GM12872 (cell line): ENCODE data around the gene CCNI.

Experiments
- TF ChIP-seq, protein P1 (sequence below): IDR thresholded peaks from 3 replicates; pipeline ENCODE4 v1.5.1; 2011; ENCODE audit warnings: low read depth, mild to moderate bottlenecking, low read length, moderate library complexity; ENCODE audit not compliant: insufficient read depth

CCNI gene

DNA sequence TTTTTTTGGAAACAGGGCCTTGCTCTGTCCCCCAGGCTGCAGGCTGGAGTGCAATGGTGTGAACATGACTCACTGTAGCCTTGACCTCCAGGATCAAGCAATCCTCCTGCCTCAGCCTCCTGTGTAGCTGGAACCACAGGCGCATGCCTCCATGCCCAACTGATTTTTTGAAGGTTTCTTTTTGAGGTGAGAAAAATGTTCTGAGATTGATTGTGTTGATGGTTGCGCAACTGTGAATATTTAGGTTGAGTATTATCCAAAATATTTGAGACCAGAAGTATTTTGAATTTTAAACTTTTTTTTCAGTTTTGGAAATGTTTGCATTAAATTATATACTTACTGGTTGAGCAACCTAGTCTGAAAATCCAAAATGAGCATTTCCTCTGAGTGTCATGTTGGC, 2.6 kb upstream of the CCNI start:
- TF ChIP-seq, protein P1, sequence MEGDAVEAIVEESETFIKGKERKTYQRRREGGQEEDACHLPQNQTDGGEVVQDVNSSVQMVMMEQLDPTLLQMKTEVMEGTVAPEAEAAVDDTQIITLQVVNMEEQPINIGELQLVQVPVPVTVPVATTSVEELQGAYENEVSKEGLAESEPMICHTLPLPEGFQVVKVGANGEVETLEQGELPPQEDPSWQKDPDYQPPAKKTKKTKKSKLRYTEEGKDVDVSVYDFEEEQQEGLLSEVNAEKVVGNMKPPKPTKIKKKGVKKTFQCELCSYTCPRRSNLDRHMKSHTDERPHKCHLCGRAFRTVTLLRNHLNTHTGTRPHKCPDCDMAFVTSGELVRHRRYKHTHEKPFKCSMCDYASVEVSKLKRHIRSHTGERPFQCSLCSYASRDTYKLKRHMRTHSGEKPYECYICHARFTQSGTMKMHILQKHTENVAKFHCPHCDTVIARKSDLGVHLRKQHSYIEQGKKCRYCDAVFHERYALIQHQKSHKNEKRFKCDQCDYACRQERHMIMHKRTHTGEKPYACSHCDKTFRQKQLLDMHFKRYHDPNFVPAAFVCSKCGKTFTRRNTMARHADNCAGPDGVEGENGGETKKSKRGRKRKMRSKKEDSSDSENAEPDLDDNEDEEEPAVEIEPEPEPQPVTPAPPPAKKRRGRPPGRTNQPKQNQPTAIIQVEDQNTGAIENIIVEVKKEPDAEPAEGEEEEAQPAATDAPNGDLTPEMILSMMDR = no peak

DNA sequence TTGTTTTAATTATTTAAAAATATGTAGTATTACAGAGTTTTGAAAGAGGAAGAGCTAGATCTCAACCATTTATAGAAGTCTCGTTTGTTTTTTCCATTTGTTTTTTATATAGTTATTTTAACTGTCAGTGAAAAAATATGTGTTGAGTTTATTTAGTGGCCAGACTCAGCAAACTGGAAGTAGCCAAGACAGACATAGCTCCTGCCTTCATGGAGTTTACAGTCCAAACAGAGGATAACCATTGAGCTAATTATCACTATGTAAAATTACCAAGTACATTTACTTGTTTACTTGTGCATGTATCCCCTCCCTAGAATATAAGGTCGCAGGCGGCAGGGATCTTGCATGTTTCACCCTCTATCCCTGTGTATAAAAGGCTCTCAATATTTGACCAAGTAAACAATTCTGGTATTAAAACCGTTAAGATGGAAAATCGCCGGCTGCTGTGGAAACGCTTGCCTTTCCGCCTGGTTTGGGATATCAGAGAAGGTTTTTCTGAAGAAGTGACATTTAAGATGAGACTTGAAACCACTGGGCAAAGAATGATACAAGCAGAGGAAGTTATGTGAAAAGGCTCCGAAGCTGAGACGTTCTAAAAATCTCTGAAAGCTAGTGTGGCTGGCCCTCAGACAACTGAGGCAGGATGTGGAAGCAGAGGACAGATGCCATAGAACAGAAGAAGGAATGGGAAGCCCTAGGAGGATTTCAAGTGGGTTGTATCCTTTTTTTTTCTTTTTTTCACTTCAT, 1.3 kb upstream of the CCNI start:
- TF ChIP-seq, protein P1 = no peak

DNA sequence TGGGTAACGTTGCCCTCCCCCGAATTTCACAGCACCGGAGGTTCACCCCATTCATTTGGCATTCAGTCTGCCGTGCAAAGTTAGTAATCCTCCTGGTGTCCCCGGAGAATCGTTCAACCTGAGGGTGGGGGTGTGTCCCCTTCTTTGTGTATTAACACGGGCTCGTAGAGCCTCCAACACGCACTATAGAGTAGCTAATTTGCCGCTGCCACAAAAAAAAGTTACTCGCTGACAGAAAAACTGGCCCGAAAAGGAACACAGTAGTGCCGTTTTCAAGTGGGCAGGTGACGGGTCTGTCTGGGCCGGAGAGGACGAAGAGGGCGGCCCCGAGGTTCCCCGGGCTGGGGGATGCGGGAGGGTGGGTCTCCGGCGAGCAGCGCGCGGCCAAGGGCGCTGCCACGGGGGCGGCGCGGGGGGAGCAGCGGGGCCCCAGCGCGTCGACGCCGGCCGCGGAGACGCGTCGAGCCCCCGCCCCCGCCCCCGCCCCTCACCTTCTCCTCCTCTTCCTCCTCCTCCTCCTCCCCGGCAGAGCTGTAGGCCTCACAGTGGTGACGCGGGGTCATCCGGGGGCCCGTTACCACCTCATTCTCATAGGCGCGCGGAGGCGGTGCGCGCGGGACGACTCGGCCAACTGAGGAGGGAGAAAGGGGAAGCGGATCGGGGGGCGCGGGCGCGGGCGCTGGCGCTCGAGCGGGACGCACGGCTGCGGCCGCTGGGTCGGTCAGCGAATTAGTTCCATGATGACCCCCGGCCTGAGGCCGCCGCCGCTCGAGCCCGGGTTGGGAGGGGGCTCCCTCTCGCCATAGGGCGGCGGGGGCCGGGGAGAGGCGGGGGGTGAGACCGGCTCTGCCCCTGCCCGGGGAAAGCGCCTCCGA, 571 bp downstream of the CCNI start:
- TF ChIP-seq, protein P1 = no peak

DNA sequence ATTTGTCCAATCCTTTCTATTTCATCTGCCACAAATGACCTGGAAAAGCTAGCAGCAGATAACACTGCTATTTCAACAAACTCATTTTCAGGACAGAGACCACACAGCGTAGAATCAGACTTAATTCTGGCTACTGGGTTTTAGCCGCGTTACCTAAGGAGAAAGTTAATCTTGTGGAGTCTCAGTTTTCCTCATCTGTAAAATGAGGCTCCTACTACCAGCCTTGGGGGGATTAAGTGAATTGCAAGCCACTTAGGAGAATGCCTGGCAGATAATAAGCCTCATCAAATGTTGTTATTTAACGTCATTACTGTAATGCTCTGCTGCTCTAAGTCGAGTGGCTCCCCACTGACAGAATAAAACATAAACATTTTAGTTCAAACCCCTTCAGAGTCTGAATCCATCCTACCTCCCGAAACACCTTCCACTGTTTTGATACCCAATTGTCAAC, 1.4 kb downstream of the CCNI start:
- TF ChIP-seq, protein P1 = no peak

GRCh38 chr4:77073981-77074380, 1.8 kb downstream of the CCNI start:
- TF ChIP-seq, protein P1 = no peak

- TF ChIP-seq, protein P1 = no peak
These were observed 2.5 kb downstream of the CCNI start for GRCh38 chr4:77073106-77073809.
